ENCODE results near the gene HOXA4.

The HOXA4 gene

DNA sequence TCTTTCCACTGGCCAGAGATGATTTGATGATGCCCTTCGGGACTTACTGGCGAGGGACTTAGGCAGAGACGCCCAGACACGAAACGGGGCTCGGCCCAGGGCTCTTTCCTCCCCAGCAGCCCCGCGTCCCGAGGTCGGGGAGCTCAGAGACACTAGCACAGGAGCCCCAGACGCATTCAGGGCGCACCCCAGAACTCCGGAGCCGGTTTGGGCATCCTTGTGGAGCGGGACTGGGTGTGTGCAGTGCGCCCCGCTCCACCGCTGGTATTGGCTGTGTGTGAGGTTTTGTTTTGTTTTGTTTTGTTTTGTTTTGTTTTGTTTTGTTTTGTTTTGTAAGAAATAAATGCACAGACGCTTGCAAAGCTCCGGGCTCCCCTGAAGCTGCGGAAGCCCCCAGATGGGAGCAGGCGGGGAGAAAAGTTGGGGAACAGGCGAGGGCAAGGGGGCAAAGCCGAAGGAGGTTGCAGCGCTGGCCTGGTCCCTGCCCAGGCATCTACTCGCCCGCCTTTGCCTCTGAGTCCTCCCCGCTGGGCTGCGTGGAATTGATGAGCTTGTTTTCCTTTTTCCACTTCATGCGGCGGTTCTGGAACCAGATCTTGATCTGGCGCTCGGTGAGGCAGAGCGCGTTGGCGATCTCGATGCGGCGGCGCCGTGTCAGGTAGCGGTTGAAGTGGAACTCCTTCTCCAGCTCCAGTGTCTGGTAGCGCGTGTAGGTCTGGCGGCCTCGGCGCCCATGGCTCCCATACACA, 14.8 kb upstream of the HOXA4 start:
- DNase-seq: no peak

DNA sequence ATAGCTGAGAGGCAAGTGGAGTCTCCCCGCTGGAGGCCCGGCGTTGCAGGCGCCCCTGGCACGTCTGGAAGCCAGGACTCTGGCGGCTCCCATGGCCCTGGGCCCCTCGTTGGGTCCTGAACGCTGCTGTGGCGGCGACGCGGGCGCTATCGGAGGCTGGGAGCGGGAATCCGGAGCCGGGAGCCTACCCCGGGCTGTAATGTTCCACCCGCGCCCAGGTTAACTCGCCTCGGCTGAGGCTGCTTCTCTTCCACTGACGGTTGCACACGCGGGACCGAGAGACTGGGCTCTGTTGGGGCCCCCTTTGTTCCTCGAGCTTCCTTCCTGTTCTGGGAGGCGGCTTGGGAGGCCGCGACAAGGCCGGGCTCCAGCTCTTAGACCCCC, 14.2 kb upstream of the HOXA4 start:
- DNase-seq: no peak

DNA sequence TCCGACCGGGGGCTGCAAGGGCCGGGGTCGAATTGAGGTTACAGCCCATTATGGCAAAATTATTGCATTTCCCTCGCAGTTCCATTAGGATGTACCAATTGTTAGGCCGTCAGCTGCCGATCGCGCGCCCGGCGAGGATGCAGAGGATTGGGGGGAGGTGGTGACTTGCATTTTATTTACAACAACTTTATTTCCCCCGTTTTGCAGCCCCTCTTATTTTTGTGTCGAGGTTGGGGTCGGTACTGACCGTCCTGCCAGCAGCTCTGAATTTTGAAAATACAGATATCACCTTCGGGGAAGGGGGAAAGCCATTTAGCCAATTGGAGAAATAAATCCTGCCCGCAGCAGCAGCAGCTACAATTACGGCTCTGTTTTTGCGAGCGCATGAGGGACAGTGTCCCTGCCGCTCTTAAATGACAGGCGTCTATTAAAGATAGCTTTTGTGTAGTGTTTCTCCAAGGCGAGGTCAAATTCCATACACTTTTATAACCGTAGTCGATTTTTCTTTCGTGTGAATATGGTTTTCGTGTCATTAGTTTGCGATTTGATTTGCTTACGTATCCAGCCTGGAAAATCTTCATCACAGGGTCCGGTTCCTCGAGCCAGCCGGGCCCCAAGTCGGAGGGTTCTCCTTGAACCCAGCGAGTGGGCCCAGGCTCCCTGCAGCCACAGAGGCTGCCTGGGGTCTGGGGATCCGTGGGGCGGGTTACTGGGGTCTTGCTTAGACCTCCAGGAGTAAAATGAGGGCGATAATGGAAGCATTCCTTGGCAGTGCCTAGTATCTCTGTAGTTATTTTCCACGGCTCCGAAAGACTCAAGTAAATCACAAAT, 13.6 kb upstream of the HOXA4 start:
- DNase-seq: no peak

DNA sequence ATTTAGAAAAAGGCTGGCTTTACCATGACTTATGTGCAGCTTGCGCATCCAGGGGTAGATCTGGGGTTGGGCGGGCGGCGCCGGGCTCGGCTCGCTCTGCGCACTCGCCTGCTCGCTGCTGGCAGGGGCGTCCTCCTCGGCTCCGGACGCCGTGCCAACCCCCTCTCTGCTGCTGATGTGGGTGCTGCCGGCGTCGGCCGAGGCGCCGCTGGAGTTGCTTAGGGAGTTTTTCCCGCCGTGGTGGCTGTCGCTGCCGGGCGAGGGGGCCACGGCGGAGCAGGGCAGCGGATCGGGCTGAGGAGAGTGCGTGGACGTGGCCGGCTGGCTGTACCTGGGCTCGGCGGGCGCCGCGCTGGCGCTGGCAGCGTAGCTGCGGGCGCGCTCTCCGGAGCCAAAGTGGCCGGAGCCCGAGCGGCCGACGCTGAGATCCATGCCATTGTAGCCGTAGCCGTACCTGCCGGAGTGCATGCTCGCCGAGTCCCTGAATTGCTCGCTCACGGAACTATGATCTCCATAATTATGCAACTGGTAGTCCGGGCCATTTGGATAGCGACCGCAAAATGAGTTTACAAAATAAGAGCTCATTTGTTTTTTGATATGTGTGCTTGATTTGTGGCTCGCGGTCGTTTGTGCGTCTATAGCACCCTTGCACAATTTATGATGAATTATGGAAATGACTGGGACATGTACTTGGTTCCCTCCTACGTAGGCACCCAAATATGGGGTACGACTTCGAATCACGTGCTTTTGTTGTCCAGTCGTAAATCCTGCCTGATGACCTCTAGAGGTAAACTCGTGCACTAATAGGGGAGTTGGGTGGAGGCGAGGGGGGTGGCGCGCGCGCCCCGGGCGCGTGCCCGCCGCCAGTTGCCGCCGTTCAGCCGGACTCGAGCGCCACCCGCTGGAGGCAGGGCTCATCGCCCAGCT, 12.7 kb upstream of the HOXA4 start, which contains the start of gene HOXA5:
Gene HOXA5, minus strand, starts transcription at position 659 of the 927 bp plus-strand sequence. Its CDS starts 74 bp downstream, at position 585.
- DNase-seq: no peak

DNA sequence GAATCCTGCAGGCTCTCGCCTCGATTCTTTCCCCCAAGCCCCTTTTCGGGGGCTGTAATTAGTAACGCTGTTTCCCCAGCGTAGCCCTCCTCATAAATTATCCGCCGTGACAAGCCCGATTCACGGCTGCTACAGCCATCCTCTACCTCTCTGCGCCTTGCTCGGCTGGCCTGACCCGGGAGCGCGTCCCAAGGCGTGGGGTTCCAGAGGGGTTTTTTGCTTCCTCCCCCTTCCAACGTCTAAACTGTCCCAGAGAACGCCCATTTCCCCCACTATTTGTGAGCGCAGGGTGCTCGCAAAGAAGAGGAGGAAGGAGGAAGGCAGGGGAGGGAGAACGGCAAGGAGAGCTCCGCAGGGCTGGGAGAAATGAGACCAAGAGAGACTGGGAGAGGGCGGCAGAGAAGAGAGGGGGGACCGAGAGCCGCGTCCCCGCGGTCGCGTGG, 12.0 kb upstream of the HOXA4 start:
- no peak for DNase-seq

DNA sequence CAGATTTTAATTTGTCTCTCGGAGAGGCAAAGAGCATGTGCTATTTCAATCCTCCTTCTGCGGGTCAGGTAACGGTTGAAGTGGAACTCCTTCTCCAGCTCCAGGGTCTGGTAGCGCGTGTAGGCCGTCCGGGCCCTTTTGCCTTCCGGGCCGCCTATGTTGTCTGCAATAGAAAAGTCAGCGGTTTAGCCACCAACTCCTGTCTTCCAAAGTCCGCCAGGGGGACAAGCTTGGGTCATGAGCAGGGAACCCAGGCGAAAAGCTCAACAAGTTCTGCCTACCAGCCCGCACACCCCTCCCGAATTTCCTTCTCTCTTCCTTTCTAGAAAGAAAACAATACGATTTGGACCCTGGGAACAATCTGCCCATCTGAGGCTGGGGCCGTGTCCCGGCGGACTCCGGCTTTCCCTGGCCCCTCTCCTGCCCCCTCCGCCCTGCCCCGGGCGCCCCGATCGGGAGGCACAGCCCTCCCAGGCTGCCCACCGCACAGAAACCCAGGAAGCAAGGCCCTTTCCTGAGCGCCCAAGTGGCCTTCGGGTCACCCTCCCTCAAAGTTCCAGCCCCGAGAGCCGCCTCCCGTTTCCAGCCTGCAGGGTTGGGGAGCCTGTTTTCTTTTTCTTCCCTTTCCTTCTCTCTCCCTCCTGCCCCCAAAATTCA, 11.5 kb upstream of the HOXA4 start:
- no peak for DNase-seq

DNA sequence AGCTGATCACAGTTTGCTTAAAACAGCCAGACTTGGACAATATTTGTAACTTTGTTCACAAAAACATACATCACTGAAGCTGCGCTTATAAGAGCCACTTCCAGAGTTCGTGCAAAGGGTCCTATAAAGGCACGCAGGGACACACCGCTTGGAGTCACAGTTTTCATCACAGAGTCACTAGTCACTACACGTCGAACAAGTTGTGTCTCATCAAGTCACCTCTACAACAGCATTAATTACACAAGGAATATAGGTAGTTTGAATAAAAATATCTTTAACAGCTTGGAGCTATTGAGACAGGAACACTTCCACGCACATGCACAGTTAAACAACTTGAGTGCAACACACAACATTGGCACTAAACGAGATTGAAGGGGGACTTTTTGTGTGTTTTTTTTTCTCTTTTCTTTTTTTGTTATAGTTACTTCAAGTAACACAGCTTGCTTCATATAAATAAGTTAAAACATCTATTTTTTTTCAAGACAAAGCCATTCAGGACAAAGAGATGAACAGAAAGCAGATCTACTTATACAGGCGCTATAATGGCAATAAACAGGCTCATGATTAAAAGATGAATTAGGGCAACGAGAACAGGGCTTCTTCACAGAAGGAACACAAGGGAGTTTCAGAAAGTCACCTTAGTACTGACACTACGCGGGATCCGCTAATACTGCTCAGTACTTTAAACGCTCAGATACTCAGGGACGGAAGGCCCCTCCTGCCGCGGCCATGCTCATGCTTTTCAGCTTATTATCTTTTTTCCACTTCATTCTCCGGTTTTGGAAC, 10.8 kb upstream of the HOXA4 start:
- no peak for DNase-seq

DNA sequence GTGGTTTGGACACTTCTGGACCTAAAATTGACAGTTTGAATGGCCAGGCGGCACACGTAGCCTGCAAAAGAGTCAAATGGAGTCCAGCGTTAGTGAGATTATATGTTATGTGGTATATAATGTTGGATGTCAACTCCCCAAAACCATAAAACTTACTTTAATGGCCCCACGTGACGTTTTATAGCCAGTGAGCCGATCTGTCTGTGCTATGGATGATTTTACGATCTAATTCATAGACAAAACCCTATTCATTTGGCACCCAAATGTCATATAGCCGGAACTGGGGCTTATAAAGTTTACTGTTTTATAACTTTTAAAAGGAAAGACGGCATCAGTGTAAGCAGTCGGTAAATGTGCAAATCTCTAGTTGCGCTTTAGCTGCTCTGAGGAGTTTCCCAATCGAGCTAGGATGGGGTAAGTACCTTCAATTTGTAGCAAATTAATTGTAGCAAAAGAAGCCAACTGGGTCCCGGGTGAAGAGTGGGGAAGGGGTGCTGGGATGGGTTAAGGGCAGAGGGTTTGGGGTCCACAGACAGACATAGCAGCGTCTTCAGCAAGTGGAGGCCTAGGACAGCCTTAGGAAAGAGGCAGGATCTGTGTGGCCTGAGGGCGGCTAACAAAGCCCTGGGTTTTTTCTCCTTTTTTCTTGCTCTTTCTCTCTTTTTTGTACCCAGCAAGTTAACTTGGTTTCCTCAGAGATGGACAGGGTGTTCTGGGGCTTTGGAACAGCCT, 9.7 kb upstream of the HOXA4 start:
- no peak for DNase-seq

DNA sequence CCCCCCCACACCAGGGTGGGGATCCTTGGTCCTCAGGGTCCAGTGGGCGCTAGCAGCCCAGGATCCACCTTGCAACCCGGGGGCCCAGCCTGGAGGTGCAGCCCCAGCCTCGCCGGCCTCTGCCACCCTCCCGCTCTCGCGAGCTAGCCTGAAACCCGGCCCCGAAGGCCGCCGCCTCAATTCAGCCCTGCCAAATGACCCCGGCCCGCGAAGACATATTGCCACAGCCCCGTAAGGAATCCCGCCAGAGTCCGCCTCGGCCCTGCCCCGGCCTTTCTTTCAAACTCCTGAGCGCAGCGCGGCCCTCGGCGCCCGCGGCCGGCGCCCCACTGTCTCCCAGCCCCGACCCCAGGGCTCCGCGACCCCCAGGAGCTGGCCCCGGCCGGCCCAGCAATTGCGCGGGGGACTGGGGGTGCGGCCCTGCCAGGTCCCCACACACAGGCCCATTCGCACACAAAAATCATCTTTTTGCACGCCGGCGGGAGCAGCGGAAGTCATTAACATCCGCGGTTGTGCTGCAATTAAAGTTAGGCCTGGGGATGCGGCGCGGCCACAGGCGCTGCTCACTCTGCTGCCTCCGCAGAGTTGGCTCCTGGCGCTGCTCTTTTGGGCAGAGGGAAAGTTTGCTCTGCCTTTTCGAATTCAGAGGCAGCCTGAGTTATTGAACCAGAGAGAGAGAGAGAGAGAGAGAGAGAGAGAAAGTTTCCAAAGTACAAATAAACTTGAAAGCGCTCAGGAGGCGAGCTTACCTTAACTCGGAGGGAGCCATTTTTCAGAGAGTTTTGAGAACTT, 9.0 kb upstream of the HOXA4 start:
- DNase-seq: no peak

DNA sequence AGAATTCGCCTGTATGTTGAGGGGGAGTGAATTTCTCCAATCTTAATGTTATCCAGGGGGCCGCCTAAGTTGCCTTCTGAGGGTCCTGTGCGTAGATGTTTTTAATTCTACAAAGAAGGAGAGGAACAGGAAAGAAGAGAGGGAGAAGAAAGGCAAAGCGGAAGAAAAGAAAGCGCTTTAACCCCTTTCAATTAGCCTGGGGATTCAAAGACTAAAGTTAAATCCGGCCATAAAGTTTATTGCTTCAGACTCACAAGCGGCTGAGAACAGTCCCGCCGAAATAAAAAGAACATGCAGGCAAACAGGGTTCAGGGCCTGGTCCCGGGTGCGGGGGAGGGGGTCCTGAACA, 8.4 kb upstream of the HOXA4 start:
- DNase-seq: no peak

DNA sequence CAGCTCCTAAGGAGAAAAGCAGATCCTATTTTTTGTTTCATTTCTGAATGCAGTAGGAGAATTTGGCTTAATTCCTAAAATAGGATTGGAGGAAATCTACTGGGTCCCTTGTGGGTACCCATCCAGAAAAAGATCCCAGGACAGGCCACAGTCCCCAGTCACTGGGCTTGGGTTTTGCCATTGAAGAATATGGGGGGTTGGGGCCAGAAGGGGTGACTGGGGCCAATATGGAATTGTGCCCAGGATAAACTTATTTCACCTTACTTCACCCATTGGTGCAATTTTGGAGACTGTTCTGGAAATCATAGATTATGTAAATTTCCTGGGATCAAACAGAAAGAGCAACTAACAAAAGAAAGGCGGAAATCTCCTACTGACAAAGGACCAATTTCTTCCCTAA, 7.9 kb upstream of the HOXA4 start:
- DNase-seq: no peak

DNA sequence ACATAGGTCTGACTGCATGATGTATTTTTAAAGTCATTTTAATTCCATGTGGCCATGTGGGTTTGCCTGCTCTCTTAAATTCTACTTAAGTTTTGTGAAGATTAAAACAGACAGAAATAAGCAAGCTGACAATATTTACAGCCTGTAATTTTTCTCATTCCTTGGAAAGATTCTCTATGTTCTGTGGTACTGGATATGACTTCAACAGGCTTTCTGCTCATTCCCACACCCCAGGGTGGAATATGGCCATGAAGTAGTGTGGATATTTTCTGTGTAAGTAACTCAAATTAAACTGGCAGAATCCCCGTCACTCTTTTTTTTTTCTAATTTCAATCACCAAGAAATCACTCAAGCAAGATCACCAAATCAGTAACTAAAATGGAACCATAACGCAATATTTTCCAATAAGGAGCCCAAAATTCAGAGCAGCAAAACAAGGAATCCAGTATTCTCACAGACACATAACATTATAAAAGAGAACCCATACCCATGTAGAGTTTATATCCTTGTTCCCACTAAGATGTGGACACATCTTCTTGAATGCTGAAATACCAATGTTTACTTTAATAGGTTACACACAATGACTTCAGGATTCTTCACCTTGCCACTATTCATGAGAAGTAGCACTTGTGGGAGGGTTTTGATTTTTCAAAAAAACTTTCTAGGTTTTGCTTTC, 7.2 kb upstream of the HOXA4 start:
- no peak for DNase-seq

DNA sequence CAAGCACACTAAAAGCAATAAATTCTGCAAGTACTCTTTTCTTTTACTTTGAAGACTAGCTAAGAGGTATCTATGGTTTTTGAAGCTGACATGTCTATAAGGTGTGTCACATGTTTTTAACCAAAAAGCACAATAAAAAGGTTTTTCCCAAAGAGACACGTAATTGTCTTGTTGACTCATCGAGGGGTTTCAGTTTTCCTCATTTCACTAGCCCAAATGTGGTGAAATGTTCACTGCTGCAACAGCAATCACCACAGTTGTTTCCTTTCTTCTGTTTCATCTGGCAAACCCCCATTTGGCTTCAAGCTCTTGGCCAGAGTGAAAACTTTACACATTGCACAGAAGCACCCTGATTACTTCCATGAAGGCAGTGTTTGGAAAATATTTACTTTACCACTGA, 3.8 kb upstream of the HOXA4 start:
- no peak for DNase-seq

DNA sequence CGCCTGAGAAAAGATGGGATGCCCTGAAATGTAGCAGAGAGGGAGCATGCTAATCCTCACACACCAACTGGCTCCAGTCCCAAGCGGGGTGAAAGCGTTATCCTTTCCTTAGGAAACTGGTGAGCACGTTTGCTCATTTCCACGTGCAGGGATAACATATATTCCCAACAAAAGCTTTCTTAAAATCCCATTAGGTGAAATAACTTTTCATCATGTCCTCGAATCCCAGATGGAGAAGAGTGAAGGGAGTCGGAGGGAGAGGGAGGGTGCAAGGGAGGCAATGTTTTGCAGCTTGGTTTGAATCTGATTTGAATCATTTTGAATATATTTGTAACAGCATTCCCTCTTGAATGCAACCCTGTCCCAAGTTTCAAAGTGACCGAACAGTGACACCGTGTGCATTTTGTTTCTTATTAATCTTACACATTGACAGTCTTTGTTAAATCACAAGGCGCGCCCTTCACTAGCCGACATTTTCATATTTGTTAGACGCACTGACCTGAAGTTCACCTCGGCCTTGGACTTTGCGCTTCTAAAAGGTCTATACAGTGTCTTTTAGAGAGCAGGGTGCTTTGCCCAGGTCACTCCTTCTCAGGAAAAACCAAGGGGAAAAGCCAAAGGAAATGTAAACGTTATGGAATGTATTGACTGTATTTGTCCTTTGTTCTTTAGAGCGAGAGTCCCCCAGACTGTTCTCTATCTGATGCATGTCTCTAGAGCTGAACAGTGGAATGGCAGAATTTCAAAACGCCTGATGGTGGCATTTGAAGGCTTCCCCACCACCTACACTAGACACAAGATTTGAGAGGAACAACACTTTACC, 3.1 kb upstream of the HOXA4 start:
- DNase-seq: no peak

DNA sequence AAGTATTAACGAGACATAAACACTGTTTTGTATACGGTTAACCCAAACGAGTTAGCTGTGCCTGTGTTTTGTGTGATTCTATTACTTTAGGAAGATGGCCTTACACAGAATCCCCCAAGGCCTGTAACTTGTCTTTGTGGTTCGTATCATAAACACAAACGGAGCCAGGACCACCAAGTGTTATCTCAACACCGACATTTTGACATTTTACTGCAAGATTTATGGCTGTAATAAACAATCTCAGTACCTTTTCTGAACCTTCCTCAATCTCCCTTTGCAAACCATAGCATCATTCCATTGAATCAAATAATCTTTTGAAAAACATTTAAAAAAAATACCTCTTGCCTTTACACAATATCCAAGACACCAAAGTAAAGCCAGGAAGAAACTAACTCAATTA, 2.4 kb upstream of the HOXA4 start:
- no peak for DNase-seq

DNA sequence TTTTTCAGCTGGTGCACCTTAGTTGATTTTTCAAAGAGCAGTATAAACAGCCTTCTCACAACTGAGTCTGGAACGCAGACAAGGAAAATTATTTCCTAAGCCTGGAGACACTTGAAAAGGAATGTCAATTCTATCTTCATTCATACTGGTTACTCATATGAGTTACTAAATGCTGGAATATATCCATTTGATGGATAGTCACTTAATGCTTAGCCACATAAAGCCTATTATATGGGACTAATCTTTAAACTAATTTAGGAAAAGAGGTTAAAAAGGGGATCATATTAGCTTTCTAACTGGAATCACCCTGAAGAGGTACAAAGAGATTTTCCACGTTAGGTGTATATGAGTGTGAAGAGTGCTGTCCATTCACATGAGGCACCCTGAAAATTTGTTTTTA, 1.7 kb upstream of the HOXA4 start:
- DNase-seq: no peak

DNA sequence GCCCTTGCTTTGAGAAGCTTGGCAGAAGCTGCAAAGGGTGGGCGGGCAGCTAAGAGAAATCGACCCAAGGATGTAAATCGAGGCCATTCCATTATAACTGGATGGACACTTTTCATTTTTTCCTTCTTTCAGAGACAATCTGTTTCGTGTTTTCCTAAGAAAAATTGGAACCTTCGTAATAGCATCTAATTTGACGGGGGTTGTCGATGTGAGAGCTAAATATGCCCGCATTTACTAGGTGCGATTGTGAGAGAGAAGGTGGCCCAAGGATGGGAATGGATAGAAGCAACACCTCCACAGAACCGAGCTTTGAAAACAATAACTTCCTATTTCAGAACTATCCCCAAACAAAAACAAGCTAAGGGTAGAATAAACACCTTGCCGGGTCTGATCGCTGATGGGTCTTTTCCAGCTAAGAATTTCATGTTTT, 848 bp upstream of the HOXA4 start:
- DNase-seq: no peak

DNA sequence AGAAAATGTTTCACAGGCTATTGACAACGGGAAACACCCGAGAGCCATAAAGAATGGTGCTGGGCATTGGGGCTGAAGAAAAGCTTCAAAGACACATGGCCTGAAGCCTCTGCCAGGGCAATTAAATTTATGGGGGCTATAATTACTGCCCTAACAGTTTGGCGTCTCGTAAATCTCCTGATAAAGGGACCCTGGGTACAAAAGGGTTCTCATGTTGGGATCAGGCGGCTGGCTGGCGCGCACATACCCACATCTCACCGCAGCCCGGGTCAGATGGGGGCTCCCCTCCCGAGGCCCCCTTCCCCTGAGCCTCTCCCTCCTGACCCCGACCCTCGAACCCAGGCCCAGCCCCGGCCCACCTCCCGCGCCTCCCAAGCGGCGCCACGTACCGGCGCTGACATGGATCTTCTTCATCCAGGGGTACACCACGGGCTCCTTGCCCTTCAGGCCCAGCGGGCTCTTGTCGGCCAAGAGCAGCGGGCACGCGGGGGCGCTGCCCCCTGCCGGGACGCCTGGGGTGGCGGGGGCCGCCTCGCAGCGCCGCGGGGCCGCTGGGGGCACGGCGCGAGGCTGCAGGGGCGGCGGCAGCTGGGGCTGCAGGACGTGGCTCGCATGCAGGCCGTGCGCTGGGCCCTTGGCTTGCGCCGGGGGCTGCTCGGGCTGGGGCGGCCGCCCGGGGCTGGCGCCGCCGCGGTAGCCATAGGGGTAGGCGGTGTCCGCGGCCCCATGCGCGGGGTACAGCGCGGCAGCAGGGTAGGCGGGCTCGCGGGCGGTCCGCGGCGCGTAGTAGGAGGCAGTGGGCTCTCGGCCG, 623 bp downstream of the HOXA4 start:
- no peak for DNase-seq

Data from stimulated activated CD4-positive, alpha-beta T cell treated with anti-CD3 and anti-CD28 coated beads, Interleukin-12 subunit alpha, Interleukin-12 subunit beta, amount 100 ng/mL, for 4 hours (primary cell).